ENCODE data around the gene UQCR10. TPM values are rescaled to one million over a fixed set of nuclear protein-coding genes. Genes with fewer than 3 reads are reported as not detected.

Gene UQCR10
- total RNA-seq, 1 donor from 2014 or later: 72.9 TPM

DNA sequence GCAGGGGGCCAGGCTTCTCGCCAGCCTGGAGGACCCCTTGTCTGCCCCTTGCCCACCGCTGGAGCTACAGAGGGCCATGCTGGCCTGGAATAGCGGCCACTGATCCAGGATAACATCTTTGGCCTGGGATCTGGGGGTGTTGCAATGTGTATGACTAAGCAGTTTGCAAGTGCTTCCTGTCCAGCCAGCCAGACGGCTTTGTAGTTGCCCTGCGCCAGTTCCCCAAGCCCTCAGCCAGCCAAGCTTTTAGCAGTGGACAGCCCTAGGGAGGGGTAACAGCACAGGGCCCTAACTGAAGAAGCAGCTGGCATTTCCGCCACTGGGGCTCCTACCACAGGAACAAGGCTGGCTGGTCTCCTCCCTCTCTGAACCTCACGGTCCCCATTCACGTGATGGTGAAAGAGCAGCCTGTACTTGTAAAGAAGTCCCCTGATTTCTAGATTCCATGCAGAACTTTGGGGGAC is 32.1 kb downstream of the UQCR10 start:
- no peak for DNase-seq

DNA sequence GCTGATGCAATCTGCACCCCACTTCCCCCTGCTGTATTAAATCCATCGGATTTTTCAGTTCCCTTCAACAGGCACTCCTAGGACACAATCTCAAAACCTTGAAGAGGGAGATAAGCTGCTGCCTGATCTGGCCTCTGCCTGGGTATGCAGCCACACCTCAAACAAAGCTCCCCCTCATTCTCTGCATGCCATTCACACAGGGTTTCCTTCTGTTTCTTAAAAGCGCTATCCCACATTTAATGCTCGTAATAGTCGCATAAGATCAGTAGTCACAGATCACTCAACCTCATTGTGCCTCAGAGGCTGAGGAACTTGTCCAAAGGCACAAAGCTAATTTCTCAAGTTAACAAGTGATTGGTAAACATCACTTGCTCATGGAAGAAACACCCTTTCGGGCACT is 34.0 kb downstream of the UQCR10 start:
- DNase-seq: no peak

DNA sequence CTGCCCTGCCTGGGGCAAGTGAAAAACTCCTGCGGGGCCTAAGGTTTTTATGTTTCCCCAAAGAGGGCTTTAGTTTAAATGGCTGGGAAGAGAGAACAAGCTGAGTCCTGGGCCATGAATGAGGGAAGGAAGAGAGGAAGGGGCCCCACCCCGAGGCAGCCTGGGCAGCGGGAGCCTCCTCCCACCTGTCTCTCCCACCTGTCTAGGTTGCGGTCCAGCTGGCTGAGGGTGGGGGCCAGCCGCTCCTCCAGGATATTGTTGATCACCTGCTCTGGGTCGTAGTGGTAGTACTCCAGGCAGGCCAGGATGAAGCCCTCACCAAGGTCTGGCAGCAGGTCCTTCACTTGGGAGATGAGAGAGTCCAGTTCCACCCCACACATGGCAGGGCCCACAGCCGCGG is 34.6 kb downstream of the UQCR10 start:
- no peak for DNase-seq

DNA sequence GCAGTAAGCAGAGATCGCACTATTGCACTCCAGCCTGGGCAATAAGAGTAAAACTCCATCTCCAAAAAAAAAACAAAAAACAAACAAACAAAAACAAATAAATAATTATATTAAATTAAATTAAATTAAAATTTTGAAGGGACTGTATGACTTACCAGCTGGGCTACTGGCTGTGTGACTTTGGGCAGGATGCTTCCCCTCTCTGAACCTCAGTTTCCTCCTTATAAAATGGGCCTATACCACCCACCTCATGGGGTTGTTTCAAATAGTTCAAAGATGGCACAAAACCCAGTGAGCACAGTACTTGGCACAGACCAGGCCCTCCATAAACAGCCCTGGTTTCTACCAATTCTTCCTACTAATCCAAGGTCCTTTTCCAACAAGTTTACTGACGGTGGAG is 36.0 kb downstream of the UQCR10 start:
- DNase-seq: no peak

DNA sequence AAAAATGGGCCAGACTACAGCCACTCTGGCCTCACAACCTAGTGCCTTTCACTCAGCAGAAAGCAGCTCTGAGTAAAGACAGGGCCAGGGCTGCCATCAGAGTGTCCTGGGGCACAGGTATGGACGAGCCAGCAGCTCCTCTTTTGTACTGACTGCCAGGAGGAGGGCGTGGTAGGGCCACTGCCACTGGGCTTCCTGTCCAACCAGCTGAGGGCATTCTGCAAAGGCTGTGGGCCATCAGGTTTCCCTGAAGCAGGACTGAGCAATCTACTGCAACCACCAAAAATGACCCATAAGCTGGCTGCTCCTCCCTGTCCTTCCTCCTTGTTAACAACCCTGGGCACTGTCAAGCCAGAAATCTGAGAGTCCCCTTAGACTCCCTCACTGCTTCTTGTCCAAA is 37.8 kb downstream of the UQCR10 start:
- DNase-seq: no peak

DNA sequence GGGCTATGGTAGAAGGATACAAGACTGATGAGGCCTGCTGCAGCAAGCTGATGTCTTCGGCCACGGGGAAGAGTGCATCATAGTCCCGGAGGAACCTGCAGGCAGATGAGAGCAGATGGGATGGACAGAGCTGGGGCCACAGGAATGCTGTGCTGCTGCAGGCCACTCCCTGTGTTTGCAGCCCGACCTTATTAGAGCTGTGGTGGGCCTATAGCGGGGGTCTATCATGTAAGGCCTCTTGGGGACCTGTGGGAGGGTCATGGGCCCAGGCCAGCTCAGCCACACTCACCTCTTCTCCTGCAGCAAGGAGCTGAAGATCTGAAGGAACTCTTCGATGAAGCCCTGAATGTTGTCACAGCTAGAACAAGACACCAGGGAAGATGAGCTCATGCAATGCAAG is 39.0 kb downstream of the UQCR10 start:
- DNase-seq: no peak

DNA sequence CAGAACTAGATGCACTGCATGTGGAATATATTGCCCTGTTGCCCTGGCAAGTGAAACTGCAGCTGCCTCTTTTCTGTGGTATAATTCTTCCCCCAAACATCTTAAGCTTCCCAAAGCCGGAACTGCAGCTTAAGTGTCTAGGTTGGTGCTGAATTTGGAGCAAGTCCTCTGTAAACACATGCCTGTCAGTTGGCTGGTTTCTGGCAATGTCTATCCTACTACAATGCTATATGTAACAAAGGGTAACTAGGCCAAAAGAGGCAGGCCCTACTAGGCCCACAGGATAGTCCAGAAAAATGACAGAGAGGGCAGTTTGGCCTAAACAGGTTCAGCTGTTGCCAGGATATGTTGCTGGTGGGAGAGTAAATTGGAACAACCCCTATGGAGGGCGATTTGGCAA is 43.0 kb downstream of the UQCR10 start:
- no peak for DNase-seq

DNA sequence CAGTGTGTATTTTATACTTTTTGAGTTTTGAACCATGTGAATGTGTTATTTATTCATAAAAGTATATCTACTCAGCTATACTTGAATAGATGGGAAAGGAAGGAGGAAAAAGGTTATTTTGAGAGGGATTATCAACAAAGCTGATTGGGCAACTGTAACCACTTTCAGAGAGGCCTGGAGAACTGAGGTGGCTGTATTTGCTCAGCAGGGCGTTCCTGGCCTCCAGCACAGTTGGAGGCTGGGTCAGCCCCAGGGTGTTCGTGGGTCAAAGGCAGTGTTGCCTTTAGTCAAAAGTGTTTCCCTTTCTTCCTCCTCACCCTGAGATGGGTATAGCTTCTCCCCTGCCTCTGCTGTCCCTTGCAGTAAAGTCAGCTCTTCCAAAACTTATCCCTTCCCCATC is 44.2 kb downstream of the UQCR10 start:
- DNase-seq: no peak

DNA sequence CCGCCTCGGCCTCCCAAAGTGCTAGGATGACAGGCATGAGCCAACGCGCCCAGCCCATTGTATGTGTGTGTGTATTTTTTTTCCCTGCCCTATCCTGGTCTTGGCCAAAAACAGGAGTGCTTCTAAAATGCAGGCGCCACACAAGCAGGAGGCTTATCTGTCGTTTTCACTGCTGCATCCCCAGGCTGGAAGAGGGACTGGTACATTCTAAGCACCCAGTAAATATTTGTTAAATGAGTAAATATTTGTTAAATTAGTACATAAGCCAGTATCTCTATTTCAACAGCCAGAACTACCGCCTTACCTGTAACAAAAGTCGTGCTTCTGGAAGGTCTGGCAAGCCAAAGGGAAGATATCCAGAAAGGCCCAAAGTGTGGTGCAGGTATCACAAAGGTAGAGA is 46.0 kb downstream of the UQCR10 start:
- no peak for DNase-seq

DNA sequence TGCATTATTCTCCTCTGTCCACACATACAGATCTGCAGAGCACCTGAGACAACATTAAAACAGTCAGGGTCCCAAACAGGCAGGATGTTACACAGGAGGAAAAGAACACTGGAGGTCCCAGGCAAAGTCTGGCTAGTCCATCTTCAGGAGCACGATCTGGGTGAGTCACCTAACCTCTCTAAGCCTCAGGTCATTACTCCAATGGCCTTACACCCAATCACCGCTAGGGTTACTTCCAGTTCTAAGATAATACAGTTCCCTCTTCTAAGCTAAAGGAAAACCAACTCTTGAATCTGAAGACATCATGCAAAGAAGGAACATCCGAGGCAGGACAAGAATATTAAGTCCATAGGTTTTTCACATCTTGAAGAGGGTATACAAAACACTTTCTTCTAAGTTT is 46.4 kb downstream of the UQCR10 start:
- no peak for DNase-seq

DNA sequence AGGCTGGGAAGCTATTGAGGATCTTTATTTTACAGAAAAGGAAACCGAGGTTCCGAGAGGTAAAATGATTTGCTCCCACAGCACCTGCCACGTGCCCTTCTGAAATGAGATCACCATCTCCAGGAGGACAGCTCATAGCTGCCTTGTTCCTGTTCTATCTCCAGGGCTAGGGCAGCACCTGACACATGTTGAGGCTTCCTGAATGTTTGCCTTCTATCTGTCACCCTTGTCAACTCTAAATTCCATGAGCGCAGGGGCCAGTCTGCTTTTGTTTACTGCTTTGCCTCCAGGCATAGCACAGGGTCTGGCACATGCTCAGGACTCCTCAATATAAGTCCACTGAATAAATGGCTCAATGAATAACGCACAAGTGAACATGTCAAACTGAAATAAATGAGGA is 46.8 kb downstream of the UQCR10 start:
- no peak for DNase-seq

DNA sequence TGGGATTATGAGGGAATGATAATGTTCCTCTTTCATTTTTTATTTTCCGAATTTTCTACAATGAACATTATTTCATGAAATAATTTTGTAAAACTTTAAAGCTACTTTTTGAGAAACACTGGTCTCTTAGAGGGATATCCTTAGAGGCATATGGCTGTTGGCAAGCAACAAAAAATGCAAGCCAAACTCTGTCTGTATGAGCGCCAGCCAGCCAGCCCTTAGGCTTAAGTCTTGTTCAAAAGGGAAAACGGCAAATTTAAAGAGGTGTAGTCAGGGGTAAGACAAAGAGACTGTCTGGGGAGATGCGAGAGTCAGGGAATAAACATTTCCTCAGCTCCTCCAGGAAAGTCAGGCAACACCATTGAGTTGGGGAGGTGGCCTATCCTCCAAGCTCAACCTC is 48.4 kb downstream of the UQCR10 start:
- no peak for DNase-seq

DNA sequence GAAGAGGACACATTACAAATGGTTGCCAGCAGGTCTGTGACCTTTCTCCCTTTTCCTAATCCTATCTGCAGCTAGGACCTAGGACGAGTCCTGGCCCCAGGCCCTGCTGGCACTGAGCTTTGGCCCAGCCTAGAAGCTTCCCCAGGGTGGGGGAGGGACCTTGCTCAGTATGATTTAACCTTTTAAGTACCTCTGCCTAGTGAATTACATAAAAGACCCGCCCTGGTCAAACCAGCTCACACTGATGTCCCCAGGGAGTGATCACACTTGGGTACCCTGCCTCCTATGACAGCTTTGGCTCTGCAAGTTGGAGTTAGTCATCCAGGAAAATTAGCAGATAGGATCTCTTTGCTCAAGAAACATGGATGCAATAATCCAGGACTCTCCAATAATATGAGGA is 49.0 kb downstream of the UQCR10 start:
- no peak for DNase-seq

DNA sequence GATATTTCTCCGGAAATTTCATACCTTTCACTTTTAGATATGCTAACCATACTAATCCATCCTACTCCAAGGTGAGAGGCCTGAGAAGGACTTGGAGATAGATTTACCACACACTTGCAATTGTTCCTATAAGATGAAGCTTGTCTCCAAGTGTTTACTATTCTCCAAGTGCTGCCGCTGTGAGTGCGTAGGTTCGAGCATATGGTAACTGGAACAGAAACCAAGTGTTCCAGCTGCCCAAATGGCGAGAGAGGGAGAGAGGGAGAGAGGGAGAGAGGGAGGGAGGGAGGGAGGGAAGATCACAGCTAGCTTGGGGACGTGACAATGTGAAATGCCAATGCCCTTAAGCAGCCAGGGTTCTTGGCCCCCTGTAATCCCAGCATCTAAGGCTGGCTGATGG is 49.4 kb downstream of the UQCR10 start:
- DNase-seq: no peak

DNA sequence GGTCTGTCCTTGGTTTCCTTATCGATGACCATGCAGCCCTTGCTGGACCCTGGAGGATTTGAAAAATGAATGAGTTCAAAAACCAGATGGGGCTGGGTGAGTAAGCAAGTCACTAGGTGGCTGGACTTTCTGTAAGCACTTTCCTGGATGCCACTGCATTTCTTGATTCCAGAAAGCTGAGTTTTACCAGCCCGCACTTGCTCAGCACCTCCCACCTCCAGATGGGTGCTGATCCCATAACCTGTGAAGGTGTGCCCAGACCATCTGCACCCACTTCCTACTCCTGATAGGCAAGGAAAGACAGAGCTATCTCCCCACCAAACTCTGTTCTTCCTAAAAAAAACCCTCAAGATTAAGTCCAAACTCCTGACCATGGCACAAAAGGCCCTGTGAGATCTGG is 49.8 kb downstream of the UQCR10 start:
- DNase-seq: no peak

DNA sequence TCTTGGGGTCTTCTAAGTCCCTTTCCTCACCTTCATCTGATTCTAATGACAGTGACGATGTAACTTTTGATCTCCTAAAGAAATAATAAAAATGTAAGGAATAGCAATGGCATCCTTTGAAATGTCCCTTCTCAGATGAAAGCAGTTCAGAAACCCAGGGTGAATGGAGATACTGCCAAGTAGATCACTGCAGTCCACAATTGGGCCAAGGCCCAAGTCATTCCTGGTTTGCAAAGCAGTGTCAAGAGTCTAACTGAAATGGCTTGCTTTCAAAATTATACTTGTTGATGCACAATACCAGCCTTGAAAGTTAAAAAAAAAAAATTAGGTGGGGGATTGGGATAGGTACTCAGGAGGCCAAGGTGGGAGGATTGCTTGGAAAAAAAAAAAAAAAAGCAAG is 50.6 kb downstream of the UQCR10 start:
- no peak for DNase-seq

DNA sequence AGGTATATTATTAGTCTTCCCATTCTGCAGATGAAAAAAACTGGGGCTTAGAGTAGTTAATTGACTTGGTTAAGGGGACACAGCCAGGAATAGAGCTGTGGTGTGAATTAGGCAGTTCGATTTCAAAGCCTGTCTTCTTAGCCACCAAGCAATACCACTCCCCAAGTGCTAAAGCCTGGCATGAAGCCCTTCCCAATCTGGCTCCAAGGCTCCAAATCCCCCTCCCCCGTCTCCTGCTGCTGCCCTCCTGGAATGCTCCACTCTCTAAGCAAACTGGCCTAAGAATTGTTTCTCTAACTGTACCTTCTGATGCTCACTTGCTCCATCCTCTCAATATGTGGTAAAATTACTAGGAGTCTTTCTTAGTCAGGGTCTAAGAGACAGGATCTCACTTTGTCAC is 52.3 kb downstream of the UQCR10 start:
- DNase-seq: no peak

Small RNAs within 50 kb of the gene (small RNA-seq; reads per million reads assigned to genes)
- gene RF00019 (ENCODE audit: low replicate concordance): not detected

Other genes starting within 250 kb of the UQCR10 start
- gene THOC5, start 213.6 kb upstream of the UQCR10 start, total RNA-seq: 30.3 TPM
- gene NIPSNAP1, start 186.3 kb upstream of the UQCR10 start, total RNA-seq: 24.9 TPM
- 41.4 TPM for gene NF2, start 163.7 kb upstream of the UQCR10 start, total RNA-seq
- 0.21 TPM for gene CABP7, start 47.4 kb upstream of the UQCR10 start, total RNA-seq
- 13.8 TPM for gene ZMAT5, start 362 bp upstream of the UQCR10 start, total RNA-seq
- gene ASCC2, start 70.9 kb downstream of the UQCR10 start, total RNA-seq: 24.8 TPM
- gene MTMR3, start 115.8 kb downstream of the UQCR10 start, total RNA-seq: 68.2 TPM

Measured in tongue (tissue), 3 donors.